Endothelial cell (in vitro differentiated cells): ENCODE measurements around the gene COL25A1. TPM values are rescaled to one million over a fixed set of nuclear protein-coding genes. Genes with fewer than 3 reads are reported as not detected.
A peak's percentile ranks its signal among the peaks of the same experiment; 100 is the strongest.
"Not testable (repeated sequence)": the region's sequence is repeated elsewhere in the genome, so short reads cannot be mapped to it uniquely, and the experiment has no call there.

Source experiments
- DNase-seq: peaks from one replicate; pipeline ENCODE4 v3.0.0; 2021; ENCODE audit warnings: low spot score
- H3K27ac Mint-ChIP-seq: one replicate; pipeline ENCODE4 v1.8.0; 2021; ENCODE audit warnings: mixed read lengths, inconsistent platforms; ENCODE audit not compliant: unreplicated experiment
- H3K27me3 Mint-ChIP-seq: one replicate; pipeline ENCODE4 v1.8.0; 2021; ENCODE audit warnings: mild to moderate bottlenecking, moderate library complexity, mixed read lengths, inconsistent platforms; ENCODE audit not compliant: unreplicated experiment
- H3K36me3 Mint-ChIP-seq: one replicate; pipeline ENCODE4 v1.8.0; 2021; ENCODE audit warnings: mild to moderate bottlenecking, low read depth, mixed read lengths, inconsistent platforms; ENCODE audit not compliant: unreplicated experiment
- H3K4me1 Mint-ChIP-seq: one replicate; pipeline ENCODE4 v1.8.0; 2021; ENCODE audit warnings: mild to moderate bottlenecking, mixed read lengths, inconsistent platforms; ENCODE audit not compliant: unreplicated experiment
- H3K4me3 Mint-ChIP-seq: one replicate; pipeline ENCODE4 v1.8.0; 2021; ENCODE audit warnings: mild to moderate bottlenecking, mixed read lengths, inconsistent platforms; ENCODE audit not compliant: unreplicated experiment
- H3K9me3 Mint-ChIP-seq: one replicate; pipeline ENCODE4 v1.8.0; 2021; ENCODE audit warnings: mixed read lengths, inconsistent platforms; ENCODE audit not compliant: unreplicated experiment
- total RNA-seq: library from RNA; stranded (reverse); fragmentation: NEBNext Ultra II Directional; extraction: Animal tissue kit (Norgen Biotek cat#: 25700); gene quantifications from one replicate; pipeline ENCODE4 v1.2.1, GENCODE V29; 2021; ENCODE audit not compliant: unreplicated experiment
- TF ChIP-seq, protein P1 (sequence below): fragments of 200-600 bp; sonication (generic); IDR thresholded peaks from one replicate; pipeline ENCODE4 v1.5.0; 2021; ENCODE audit warnings: antibody characterized with exemption; ENCODE audit not compliant: unreplicated experiment

Gene COL25A1
- total RNA-seq, 1 donor from 2014 or later: 22.7 TPM

- no peaks in the 10 kb centered on the region for H3K4me1 Mint-ChIP-seq
- H3K27me3 Mint-ChIP-seq: peaks cover 2% of the 10 kb centered on the region
- H3K4me3 Mint-ChIP-seq: no peak overlapping the region
- TF ChIP-seq, protein P1, sequence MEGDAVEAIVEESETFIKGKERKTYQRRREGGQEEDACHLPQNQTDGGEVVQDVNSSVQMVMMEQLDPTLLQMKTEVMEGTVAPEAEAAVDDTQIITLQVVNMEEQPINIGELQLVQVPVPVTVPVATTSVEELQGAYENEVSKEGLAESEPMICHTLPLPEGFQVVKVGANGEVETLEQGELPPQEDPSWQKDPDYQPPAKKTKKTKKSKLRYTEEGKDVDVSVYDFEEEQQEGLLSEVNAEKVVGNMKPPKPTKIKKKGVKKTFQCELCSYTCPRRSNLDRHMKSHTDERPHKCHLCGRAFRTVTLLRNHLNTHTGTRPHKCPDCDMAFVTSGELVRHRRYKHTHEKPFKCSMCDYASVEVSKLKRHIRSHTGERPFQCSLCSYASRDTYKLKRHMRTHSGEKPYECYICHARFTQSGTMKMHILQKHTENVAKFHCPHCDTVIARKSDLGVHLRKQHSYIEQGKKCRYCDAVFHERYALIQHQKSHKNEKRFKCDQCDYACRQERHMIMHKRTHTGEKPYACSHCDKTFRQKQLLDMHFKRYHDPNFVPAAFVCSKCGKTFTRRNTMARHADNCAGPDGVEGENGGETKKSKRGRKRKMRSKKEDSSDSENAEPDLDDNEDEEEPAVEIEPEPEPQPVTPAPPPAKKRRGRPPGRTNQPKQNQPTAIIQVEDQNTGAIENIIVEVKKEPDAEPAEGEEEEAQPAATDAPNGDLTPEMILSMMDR: no peak
- no peaks in the 10 kb centered on the region for H3K9me3 Mint-ChIP-seq
- DNase-seq: no peak
- no peak overlapping the region for H3K27ac Mint-ChIP-seq
- peaks cover 4% of the 10 kb centered on the region for H3K36me3 Mint-ChIP-seq
Measured at GRCh38 chr4:109027016-109027500, 275.4 kb downstream of the COL25A1 start.

DNA sequence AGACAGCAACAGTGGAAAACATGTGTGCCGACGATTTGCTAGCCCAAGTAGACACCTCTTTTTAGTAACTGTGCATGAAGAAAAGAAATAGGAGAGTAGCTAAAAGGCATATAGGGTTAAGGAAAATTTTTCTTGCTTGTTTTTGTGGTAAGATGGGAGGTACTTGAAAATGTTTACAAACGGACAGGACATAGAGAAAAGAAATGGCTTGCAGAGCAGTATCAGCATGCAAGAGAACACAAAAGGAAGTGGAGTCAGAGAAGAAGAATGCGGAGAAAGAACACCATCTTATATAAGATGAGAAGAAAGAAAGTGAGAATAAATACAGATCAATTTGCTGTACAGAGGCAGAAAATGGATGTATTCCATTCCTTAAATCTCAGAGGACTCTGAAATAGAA, 275.9 kb downstream of the COL25A1 start:
- Mint-ChIP-seq H3K36me3 (peaks cover 7% of the 10 kb centered on the region), H3K27me3 (peaks cover 2% of the 10 kb centered on the region), H3K9me3 (no peaks in the 10 kb centered on the region), H3K4me3 (no peak overlapping the region), H3K4me1 (no peaks in the 10 kb centered on the region), H3K27ac (no peak overlapping the region)
- no peak for DNase-seq
- TF ChIP-seq, protein P1: no peak

DNA sequence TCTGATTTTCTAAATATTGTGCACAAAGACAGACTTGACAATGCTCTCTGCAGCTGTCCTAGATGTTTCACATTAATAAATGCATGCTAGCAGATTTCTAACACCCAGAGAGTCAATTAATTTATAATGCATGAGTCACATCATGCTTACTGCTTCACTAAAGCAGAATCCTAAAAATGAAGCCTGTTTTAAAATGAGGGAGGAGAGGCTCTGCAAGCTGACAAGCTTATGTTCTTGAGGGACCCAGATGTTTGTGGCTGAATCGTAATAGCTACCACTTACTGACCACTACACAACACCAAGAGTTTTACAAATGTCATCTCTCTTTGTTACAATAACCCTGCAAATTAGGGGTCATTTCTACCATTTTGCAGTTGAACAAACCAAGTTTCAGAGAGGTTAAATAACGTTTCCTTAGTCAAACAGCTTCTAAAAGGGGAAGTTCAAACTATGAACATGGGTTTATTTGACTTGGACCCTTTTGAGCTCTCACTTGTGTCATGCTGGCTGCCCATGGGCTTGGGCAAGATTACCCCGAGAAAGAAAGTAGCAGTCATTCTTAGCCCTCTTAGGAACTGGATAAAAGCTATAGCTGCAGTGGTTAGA, 276.9 kb downstream of the COL25A1 start:
- Mint-ChIP-seq H3K9me3 (no peaks in the 10 kb centered on the region), H3K27me3 (peaks cover 2% of the 10 kb centered on the region), H3K27ac (no peak overlapping the region), H3K4me1 (no peaks in the 10 kb centered on the region), H3K4me3 (no peak overlapping the region), H3K36me3 (peaks cover 7% of the 10 kb centered on the region)
- TF ChIP-seq, protein P1: no peak
- no peak for DNase-seq

DNA sequence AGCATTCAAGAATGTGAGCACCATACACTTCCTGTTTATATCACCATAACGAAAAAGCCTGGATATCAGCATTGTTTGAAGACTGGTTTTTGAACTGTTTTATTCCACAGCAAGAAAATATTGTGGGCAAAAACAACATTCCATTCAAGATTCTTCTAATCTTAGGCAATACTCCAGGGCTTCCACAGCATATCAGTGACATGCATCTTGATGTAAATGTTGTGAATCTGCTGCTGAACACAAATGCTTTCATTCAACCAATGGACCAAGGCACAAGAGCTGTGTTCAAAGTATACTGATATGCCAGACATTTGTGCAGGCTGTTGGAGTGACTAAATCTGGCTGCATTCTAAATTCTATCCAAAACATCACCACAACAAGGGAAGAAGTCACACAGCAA, 279.5 kb downstream of the COL25A1 start:
- DNase-seq: no peak
- peaks cover 2% of the 10 kb centered on the region for H3K27me3 Mint-ChIP-seq
- TF ChIP-seq, protein P1: no peak
- H3K4me3 Mint-ChIP-seq: no peak overlapping the region
- H3K9me3 Mint-ChIP-seq: no peaks in the 10 kb centered on the region
- no peak overlapping the region for H3K27ac Mint-ChIP-seq
- H3K4me1 Mint-ChIP-seq: no peaks in the 10 kb centered on the region
- H3K36me3 Mint-ChIP-seq: peaks cover 7% of the 10 kb centered on the region

DNA sequence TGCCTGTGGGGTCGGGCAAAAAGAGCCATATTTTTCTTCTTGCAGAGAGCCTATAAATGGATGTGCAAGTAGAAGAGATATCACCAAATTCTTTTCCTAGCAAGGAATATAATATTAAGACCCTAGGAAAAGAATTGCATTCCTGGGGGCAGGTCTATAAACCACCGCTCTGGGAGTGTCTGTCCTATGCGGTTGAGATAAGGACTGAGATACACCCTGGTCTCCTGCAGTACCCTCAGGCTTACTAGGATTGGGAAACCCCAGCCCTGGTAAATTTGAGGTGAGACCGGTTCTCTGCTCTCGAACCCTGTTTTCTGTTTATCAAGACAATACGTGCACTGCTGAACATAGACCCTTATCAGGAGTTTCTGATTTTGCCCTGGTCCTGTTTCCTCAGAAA, 280.8 kb downstream of the COL25A1 start:
- not testable (repeated sequence) for H3K27ac Mint-ChIP-seq, DNase-seq, H3K27me3 Mint-ChIP-seq, H3K9me3 Mint-ChIP-seq, H3K4me1 Mint-ChIP-seq
- H3K4me3 Mint-ChIP-seq: peak overlapping the region; percentile 70
- H3K36me3 Mint-ChIP-seq: peaks cover 11% of the 10 kb centered on the region
